M059J (cell line): ENCODE data around the gene GOLT1A. TPM values are rescaled to one million over a fixed set of nuclear protein-coding genes. Genes with fewer than 3 reads are reported as not detected.

Experiments
- DNase-seq: peaks from one replicate; pipeline ENCODE4 v3.0.0-alpha.2; 2012; ENCODE audit warnings: low read depth
- total RNA-seq: library from RNA; depleted of rRNA; stranded (reverse); fragments of >200 nt; shearing (Covaris generic); gene quantifications from 2 replicates; pipeline ENCODE4 v1.2.3, GENCODE V29; 2014; rRNA removed

The GOLT1A gene, protein sequence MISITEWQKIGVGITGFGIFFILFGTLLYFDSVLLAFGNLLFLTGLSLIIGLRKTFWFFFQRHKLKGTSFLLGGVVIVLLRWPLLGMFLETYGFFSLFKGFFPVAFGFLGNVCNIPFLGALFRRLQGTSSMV
- 0.84 and 2.2 TPM in 2 replicates for total RNA-seq

DNA sequence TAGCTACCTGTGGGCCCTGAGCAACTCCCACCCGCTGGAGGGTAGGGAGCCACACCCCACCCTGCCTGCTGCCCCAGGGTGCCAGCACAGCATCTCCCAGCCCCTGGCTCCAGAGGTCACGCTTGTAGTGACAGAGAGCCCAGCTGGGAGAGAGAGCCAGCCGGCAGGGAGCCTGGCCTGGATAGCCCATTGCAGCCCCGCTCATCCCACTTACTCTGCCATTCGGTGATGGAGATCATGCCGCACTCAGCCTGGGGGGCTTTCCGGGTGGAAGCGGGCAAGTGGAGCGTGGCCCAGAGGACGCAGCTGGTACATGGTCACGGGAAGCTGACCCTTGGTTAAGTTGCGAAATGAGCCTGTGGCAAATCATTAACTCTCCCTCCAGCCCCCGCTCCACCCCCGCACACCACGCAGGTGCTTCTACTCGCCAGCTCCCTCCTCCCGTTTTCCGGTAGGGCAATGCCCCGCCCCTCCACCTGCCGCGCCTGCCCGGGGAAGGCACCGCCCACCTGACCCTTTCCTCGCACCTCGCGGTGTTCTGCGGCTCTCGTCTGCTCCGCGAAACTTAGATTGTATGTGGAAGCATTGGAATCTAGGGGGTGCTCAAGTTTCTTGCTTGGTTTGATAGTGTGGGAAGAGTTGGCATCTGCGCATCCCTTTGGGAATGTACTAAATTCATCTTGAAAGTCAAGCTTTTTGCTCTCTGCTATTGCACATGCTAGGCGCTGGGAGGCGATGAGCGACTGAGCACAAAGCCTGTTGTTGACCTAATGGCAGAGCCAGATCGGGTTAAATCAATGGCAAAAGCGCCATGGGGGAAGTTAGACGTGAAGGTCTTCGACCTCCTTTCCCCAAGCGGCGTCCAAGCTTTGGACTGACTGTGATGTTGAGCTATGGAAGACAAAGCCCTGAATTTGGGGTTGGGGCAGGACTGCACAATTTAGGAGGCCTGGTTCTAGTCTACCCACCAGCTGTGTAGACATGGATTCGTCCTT is at the start of gene GOLT1A:
Gene GOLT1A (minus strand): TSS at position 321 of the 995 bp plus-strand sequence. CDS start 82 bp downstream, at position 239.
- DNase-seq = peak; percentile 88

DNA sequence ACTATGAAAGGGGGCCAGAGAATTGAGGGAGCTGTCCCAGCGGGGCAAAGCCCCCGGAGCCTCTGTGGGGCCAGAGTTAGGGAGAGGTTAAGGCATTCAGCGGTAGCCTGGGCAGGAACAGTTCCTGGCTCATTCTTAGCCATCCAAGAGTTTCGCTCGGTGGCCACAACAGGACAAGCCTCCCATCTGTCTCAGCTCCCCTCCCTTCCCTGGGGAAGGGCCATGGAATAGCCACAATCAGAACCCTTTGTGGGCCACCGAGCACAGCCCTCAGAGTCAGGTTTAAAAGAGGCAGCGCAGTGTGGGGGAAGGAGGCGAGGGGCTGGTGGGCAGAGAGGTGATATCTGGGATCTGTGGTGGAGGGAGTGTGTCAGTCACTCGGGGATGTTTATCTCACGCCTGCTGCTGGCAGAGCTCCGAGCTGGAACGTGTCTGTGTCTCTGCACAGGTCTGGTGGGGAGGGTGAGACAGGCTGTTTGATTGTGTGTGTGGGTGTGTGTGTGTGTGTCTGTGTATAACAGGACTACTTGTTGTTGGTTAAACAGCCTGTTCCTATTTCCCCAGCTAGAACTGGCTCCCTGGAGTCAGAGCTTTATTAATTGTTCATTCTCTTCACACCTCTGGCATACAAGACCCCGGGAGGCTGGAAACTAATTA is 49.6 kb upstream of the GOLT1A start:
- DNase-seq = no peak

DNA sequence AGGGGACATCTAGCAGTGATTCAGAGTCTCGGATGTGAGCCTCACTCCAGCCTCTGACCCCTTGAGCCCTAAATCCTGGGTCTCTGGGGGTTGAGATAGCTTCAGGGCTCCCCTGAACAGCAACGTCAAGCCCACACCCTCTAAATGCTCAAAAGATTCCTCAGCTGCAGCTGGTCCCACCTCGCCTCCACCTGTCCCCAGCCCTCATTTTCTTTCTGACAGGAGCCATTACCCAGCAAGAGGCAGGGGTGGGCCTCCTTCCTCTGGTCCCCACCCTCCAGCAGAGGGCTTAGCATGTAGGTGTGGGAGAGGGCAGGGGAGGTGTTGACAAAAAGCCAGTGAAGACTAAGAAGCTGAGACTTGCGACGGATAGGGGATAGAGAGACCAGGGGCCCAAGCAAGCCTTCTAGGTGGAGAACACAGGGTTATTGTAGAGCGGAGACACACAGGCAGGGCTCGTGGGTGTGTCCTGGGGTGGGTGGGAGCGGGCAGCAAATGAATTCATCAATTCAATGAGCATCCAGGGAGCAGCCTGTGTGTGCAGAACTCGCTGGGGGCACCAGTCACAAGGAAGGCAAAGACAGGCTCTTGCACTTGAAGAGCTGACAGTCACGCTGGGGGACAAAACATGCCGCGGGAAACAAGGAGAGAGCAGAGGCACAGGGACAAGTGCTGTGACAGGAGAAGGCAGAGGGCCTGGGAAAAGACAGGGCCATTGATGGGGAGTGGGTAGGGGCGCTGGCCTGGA is 48.9 kb upstream of the GOLT1A start:
- no peak for DNase-seq

DNA sequence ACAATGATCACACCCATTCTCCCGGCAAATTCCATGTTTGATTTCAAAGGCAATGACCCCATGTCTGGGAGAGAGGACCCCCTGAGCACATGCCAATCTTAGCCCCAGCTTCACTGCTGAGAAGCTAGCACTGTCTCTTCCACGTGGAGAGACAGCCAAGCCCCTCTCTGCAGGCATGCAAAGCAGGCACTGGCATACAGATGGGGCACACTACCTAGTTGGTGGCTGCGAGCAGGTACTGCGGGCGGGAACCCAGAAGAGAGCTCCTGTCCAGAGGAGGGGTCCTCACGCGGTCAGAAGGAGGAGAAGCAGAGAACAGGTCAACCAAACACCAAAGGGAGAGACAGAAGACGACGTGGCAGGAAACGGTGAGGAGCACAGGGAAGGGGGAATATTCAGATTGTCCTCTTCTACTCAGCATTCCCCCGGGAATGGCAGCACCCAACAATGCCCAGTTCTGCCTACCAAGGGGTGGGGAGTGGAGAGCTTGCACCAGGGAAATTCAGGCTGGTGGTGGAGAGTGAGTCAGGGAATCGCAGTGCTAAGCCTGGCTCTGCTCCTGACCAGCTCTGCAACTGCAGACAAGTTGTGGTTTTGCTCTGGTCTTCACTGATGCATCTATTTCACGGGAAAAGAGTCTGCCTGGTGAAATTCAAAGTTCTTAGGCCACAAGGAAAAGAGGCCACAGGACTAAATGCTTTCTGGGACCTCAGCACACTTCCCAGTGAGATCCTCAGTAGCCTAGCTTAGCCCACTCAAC is 48.1 kb upstream of the GOLT1A start:
- peak; percentile 81 for DNase-seq

DNA sequence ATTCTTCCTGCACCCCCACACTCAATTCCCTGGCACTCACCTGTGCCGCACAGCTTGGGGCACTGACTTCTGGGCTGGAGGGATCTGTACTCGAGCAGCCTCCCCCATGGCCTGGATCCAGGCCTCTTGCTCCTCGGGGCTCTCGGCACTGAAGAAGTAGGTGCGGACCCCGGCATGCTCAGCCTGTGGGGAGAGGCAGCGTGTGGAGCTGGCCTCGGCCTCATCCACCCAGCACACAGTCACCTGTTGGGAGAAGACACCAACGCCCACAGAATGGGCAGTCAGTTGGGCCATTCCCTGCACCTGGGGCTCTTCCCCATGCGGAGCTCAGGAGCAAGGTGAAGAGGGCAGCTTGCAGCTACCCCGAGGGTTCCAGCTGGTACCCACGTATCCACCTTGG is 47.5 kb upstream of the GOLT1A start:
- no peak for DNase-seq

DNA sequence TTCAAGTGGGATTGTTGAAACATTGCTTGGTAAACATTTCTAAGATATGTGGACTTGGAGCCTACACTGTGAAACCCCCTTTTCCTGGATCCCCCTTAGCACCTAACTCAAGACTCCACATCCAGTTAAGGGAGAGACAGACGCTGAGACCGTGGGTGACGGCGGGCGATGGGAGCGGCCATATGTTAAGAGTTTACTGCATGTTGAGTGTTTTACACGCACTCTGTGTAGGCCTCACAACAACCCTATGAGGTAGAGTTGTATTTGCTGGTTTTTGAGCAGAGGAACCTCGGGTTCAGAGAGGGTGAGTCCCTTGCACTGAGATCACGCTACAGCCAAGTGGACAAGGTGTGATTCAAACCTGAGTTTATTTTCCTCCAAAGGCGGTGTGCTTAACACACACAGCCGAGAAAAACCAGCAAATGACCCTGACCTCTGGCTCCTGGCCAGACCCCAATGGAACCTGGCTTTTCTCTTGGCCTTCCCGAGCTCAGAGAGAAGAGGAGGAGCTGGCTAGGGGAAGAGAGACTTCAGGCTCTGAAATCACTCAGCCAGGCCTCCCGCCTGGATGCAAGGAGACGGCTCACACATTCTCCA is 46.9 kb upstream of the GOLT1A start:
- peak; percentile 51 for DNase-seq

DNA sequence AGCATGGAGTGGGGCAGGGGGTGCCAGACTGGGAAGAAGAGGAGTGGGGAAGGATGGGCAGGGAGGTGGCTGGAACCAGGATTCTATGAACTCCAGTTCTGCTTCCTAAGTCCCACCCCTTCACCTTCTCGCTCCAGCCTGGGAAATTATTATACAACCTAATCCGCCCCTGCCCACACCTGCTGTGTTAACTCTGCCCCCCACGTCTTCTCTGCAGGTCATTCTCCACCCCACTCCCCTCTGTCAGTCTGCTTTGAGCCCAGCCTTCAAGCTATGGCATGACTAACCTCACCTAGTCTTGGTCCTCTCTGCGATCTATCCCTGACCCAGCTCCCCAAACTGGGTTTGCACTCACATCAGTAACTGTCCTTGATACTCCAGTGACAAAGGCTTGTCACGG is 46.0 kb upstream of the GOLT1A start:
- DNase-seq = no peak

DNA sequence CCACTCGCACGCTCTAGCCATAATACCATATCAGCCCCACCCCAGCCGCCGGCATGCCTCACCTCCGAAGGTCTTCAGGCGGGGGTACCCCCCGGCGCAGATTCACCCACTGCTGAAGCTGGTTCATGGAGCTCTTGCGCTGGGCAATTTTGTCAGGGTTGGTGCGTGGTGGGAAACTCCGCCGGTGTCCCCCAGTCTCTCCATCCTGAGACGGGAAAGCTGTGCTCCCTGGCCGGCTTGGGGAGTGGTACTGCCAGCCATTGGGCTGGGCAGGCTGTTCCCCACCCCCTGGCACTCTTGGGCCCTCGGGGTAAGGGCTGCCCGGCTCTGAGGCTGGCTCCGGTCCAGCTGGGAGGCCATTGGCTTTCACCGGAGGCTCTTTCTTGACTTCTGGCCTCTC is 45.4 kb upstream of the GOLT1A start:
- DNase-seq = no peak

DNA sequence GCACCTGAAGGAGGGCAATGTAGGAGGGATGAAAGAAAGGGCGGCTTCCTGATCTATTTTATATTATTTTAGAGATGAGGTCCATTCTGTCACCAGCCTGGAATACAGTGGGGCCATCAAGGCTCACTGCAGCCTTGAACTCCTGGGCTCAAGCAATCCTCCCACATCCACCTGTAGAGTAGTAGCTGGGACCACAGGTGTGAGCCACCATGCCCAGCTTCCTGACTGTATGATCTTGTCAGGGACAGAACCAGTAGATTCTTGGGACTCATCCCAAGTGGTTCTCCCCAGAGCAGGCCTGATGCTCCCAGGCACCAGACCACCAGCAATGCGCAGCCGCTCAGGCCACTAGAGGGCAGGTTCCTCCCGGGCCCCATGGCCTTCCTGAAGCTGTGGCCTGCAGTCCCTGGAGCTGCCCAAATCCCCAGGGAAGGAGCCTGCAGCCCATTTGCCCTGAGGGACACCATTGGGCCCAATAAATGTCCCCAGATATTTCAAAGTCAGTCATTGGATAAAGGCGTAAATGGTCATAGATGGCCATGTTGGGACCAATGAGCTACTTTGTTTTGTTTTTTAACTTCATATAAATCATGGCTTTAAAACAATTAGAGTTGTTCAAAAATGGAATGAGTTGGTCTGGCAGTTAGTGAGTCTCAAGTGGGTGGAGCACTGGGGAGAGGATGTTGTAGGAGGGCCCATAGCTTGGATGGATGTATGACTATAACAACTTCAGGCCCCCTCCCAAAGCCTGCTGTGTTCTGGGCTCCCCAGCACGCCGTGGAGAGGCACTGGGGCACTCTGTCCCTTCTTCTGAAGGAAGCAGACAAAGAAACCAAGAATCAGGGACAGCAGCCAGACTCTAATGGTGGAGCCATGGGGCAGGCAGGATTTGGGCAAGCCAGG is 44.7 kb upstream of the GOLT1A start:
- peak; percentile 65 for DNase-seq

DNA sequence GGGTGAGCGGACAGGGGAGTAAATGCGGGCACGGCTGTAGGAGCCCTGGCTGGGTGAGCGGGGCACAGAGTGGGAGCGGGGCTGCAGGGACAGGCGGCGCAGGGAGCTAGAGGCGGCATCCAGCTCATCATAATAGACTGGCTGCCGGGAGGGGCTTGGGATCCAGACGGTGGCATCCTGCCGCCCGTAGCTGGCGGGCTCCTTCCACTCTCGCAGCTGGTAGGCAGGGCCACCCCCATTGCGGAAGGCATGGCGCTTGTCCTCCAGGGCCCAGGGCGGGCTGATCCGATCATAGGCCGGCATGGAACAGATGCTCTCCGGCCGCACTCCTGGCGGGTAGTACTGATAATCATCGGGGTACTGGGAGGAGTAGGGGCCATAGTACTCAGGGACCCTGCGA is 43.7 kb upstream of the GOLT1A start:
- DNase-seq = no peak

DNA sequence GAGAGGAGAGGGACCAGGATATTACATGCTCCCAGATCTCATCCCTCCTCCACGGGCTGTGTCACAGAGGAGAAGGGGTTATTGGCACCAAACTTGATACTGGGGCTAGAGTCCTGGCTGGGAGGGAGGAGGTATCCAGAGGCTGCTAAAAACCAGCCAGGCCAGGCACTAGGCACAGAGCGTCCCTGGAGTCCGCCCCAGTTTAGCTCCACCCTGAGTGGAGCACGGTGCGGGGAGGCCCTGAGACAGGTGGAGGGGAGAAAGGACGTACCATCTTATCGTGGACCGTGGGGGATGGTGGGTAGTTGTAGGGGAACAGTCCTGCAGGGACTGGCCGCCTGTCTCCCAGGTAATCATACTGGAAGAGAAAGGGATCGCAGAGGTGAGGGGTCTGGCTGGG is 42.7 kb upstream of the GOLT1A start:
- no peak for DNase-seq

DNA sequence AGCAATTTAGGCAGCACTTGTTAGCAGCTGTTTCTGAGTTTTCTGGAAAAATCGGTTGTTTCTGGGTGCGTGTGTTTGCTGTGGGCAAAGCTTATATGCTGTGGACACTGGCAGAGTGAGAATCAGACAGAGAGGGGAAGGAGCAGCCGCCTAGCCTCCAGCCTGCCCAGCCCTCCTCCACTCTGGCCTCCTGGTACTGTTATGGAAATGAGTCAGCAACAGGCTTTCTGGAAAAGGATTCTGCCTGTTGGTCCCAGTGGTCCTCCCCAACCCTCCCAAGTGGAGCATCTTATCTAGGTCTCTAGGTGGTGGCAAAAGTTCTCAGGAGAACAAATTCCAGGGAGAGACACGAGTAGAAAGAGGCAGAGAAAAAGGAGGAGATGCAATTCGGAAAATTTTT is 42.2 kb upstream of the GOLT1A start:
- DNase-seq = peak; percentile 43

DNA sequence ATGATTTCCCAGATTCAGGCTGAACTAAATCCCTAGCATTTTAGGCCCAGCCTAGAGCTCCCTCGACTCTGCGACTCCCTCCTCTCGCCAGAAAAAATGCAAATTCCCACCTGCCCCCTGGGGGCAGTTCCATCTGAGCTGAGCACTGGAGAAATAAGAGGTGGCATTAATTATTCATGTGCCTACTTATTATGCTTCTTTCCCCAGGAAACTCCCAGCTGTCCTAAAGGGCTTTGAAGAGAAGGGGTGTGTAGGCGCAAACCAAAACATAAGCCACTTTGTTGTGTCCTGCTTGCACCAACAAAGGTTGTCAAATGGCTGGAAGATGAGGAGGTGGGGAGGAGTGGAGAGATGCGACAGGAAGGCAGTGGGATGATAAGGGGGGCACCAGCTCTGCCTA is 41.4 kb upstream of the GOLT1A start:
- peak; percentile 25 for DNase-seq

DNA sequence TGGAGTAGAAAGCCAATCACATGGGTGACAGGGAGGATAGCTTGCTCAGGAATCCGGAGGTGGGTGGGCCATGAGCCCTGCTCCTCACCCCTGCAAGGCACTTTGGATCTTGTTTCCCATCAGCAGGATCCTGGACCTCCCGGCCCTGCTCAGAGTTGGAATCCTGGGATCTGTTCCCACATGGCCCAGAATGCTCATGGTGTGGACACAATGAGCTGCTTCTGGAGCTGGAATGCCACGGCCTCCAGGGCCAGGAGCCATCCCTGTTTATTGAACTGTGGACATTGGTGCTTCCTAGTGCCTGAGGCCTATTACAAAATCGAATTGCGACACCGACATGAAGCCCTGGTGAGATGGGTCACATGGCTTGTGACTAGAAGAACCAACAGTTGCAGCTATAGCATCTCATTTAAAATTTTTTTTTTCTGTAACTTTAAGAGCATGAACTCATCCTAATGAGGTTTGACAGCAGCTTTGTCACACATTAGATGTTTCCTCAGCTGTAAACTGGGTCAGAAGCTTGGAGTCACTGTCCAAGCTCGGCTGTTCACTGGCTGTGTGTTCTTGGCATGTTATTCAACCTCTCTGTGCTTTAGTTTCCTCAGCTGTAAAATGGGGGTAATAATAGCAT is 40.4 kb upstream of the GOLT1A start:
- DNase-seq = peak; percentile 70

DNA sequence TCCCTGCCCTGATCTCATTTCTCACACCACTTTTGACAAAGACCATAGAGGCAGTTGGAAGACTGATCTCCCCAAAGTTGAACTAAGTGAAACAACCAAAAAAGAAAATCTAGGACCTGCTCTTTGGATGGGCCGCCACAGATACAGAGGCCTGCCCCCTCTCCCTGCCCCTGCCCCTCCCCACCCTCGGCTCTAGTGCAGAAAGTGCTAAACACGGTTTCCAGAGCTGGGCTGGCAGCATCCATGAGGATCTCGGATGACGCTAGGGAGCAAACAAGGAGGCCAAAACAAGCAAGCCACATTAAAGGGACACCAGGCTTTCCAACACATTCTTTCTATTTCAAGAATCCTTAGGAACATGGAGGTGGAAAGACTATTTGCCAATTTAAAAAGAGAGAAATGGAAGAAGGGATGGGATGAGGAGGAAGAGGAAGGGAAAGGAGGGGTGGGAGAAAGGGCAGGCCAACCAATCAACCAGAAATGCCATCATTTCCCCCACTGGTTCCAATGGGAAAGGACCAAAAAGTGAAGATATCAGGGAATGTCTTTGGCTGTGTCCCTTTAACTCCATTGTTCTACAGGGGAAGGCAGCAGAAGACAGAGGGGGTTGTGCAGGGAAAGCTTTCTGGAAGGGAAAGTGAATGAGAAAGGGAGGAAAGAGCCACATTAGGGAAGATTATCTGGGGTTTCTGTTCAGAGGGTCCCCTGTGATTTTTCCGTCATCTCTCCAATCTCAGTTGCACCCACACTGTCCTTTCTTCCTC is 38.3 kb upstream of the GOLT1A start:
- no peak for DNase-seq

DNA sequence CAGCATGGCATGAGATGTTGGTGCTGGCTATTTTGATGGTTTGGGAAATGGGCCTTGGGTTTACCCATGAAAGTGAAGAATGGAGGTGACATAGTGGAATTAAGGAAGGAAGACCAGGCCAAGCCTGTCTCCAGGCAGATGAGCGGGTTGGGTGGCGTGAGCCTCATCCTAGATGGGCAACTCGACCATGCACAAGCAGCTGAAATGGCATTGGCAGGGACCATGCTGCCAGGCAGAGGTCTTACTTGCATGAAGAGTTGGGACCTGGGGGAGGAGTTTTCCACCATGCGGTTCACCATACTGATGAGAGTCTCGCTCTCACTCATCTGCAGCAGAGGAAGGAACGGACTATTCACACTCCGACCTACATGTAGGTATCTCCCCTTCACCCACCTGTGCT is 37.5 kb upstream of the GOLT1A start:
- no peak for DNase-seq

DNA sequence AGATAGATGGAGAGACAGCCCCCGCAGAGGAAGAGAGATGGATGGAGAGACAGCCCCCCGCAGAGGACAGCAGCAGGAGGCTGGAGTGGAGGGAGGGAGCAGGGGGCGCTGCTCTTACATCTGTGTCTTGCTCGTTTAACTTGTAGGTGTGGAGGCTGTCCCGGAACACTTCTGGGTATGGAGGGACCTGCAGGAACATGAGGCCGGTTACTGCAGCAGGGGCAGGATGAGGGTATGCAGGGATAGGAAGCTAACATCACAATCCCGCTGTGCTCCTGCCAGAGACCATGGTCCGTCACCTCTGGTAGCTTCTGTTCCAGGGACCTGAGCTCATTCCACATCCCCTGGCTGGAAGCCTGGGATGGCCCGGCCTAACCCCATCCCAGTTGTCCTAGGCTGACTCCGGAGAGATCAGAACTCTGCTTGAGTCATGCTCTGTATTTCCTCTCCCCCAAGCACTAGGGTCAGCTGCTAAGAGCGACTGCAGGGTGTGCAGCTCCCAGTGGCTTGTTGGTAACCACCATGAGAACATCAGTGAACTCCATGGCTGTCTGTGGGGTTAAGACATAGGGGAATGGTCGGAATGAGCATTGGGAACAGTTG is 36.7 kb upstream of the GOLT1A start:
- no peak for DNase-seq
